GM18499 (cell line): ENCODE results near the gene FAM163A.
"Not testable (repeated sequence)": the region's sequence is repeated elsewhere in the genome, so short reads cannot be mapped to it uniquely, and the experiment has no call there.

Experiments
- ATAC-seq: cut with Tn5 transposase; IDR thresholded peaks from one replicate; pipeline ENCODE4 v1.9.1; 2021; ENCODE audit warnings: moderate number of reproducible peaks; ENCODE audit not compliant: insufficient read depth, unreplicated experiment

Gene FAM163A

GRCh38 chr1:179742717-179743678, at the start of gene FAM163A:
Gene FAM163A (plus strand): TSS chr1:179743291. CDS start chr1:179813098, 69,807 bp downstream.
- no peak for ATAC-seq

GRCh38 chr1:179694530-179694929, 48.6 kb upstream of the FAM163A start:
- ATAC-seq, result not testable (repeated sequence)

- ATAC-seq, result no peak
These were observed 40.0 kb upstream of the FAM163A start for GRCh38 chr1:179702946-179703539.

GRCh38 chr1:179706339-179706941, 36.7 kb upstream of the FAM163A start:
- no peak for ATAC-seq

- ATAC-seq, result no peak
These were observed 35.7 kb upstream of the FAM163A start for GRCh38 chr1:179707406-179707805.

- no peak for ATAC-seq
These were observed 34.5 kb upstream of the FAM163A start for GRCh38 chr1:179708434-179709195.

- peak; percentile 58 for ATAC-seq
These were observed 33.2 kb upstream of the FAM163A start for GRCh38 chr1:179709841-179710329.

GRCh38 chr1:179714159-179714558, 28.9 kb upstream of the FAM163A start:
- no peak for ATAC-seq

- no peak for ATAC-seq
These were observed 28.5 kb upstream of the FAM163A start for GRCh38 chr1:179714623-179715022.

GRCh38 chr1:179719272-179719671, 23.8 kb upstream of the FAM163A start:
- no peak for ATAC-seq

GRCh38 chr1:179728271-179728670, 14.8 kb upstream of the FAM163A start:
- ATAC-seq, result no peak

GRCh38 chr1:179729881-179730280, 13.2 kb upstream of the FAM163A start:
- ATAC-seq, result no peak

GRCh38 chr1:179731643-179732042, 11.4 kb upstream of the FAM163A start:
- ATAC-seq, result no peak

GRCh38 chr1:179742291-179742690, 800 bp upstream of the FAM163A start:
- ATAC-seq, result no peak

- no peak for ATAC-seq
These were observed 749 bp downstream of the FAM163A start for GRCh38 chr1:179743679-179744400.

- no peak for ATAC-seq
These were observed 1.5 kb downstream of the FAM163A start for GRCh38 chr1:179744401-179745130.

GRCh38 chr1:179745131-179745611, 2.1 kb downstream of the FAM163A start:
- ATAC-seq, result no peak

GRCh38 chr1:179745743-179746142, 2.7 kb downstream of the FAM163A start:
- no peak for ATAC-seq

- no peak for ATAC-seq
These were observed 4.5 kb downstream of the FAM163A start for GRCh38 chr1:179747611-179748010.
